PC-3 (cell line): ENCODE measurements around the gene PRDM1. TPM values are rescaled to one million over a fixed set of nuclear protein-coding genes. Genes with fewer than 3 reads are reported as not detected.

Experiments
- ATAC-seq: fragments of 200-7000 bp; cut with Tn5 transposase; 2 replicates; pipeline ENCODE4 v1.9.1; 2020; ENCODE audit warnings: mild to moderate bottlenecking, moderate library complexity
- Bru-seq: library from RNA; stranded (reverse); fragments of 400-500 nt; gene quantifications from one replicate; lab custom pipeline; 2021; lab: Mats Ljungman, UMichigan
- BruChase-seq, 2 experiments: library from RNA; stranded (reverse); fragments of 400-500 nt; gene quantifications; one replicate each; lab custom pipeline; 2021; lab: Mats Ljungman, UMichigan
- BruUV-seq: library from RNA; stranded (reverse); fragments of 400-500 nt; replicated peaks from 2 replicates; lab custom pipeline; 2021; lab: Mats Ljungman, UMichigan
- CTCF ChIA-PET: fragments of 300-600 bp; sonication (Branson Sonifier 250); formaldehyde crosslinking; loops from one replicate; lab custom pipeline; 2022; ENCODE audit warnings: antibody characterized with exemption; lab: Charles Lee
- POLR2A ChIA-PET: fragments of 300-600 bp; sonication (Branson Sonifier 250); formaldehyde crosslinking; loops from one replicate; lab custom pipeline; 2022; ENCODE audit warnings: antibody characterized with exemption; ENCODE audit not compliant: unreplicated experiment; lab: Charles Lee
- DNase-seq: peaks from one replicate; pipeline ENCODE4 v3.0.0-alpha.2; 2015
- H2AFZ ChIP-seq: fragments of 300-600 bp; sonication (generic); 2 replicates; pipeline ENCODE4 v1.6.0; 2016; ENCODE audit warnings: antibody characterized with exemption, low read length
- H3F3A ChIP-seq: fragments of 300-600 bp; sonication (generic); one replicate; pipeline ENCODE4 v1.6.0; 2017; ENCODE audit warnings: antibody characterized with exemption, low read length, control low read depth, mild to moderate bottlenecking; ENCODE audit not compliant: unreplicated experiment
- H3K27ac ChIP-seq: fragments of 300-600 bp; sonication (generic); 2 replicates; pipeline ENCODE4 v1.5.1; 2016; ENCODE audit warnings: mild to moderate bottlenecking, low read length
- H3K27me3 ChIP-seq: fragments of 300-600 bp; sonication (generic); 2 replicates; pipeline ENCODE4 v1.6.1; 2016; ENCODE audit warnings: low read length, mixed read lengths
- H3K36me3 ChIP-seq: fragments of 300-600 bp; sonication (generic); 2 replicates; pipeline ENCODE4 v1.6.1; 2016; ENCODE audit warnings: low read depth, mixed run types, low read length, mixed read lengths
- H3K4me1 ChIP-seq: fragments of 300-600 bp; sonication (generic); 2 replicates; pipeline ENCODE4 v1.5.1; 2016; ENCODE audit warnings: low read length; ENCODE audit not compliant: insufficient read depth
- H3K4me2 ChIP-seq: fragments of 300-600 bp; sonication (generic); 2 replicates; pipeline ENCODE4 v1.6.0; 2016; ENCODE audit warnings: low read length
- H3K4me3 ChIP-seq: fragments of 300-600 bp; sonication (generic); 2 replicates; pipeline ENCODE4 v1.5.1; 2016; ENCODE audit warnings: mild to moderate bottlenecking, low read length, mixed read lengths
- H3K79me2 ChIP-seq: fragments of 300-600 bp; sonication (generic); 2 replicates; pipeline ENCODE4 v1.6.1; 2017; ENCODE audit warnings: low read length, mixed read lengths
- H3K9ac ChIP-seq: fragments of 300-600 bp; sonication (generic); 2 replicates; pipeline ENCODE4 v1.6.0; 2016; ENCODE audit warnings: mild to moderate bottlenecking, low read length
- H3K9me2 ChIP-seq: fragments of 300-600 bp; sonication (generic); replicated peaks from 2 replicates; pipeline ENCODE4 v1.6.1; 2016; ENCODE audit warnings: mixed run types, low read length, mixed read lengths
- H3K9me3 ChIP-seq: fragments of 300-600 bp; sonication (generic); 2 replicates; pipeline ENCODE4 v1.6.1; 2016; ENCODE audit warnings: low read length, mixed read lengths
- H4K20me1 ChIP-seq: fragments of 300-600 bp; sonication (generic); 2 replicates; pipeline ENCODE4 v1.6.1; 2016; ENCODE audit warnings: low read length, mixed read lengths
- CTCF ChIP-seq: fragments of 300-600 bp; sonication (generic); conservative IDR thresholded peaks from 2 replicates; pipeline ENCODE4 v1.5.1; 2017; ENCODE audit warnings: antibody characterized with exemption, low read depth, mild to moderate bottlenecking, low read length
- EZH2 ChIP-seq: fragments of 300-600 bp; sonication (generic); IDR thresholded peaks from one replicate; pipeline ENCODE4 v1.6.1; 2017; ENCODE audit warnings: antibody characterized with exemption, mild to moderate bottlenecking, low read length; ENCODE audit not compliant: unreplicated experiment
- EZH2phosphoT487 ChIP-seq: fragments of 300-600 bp; sonication (generic); IDR thresholded peaks from 2 replicates; pipeline ENCODE4 v1.6.1; 2018; ENCODE audit warnings: mild to moderate bottlenecking, antibody characterized with exemption, low read length, borderline replicate concordance
- intact Hi-C: fragments of 100-400 bp; cut with micrococcal nuclease; formaldehyde crosslinking; loops from 2 replicates; pipeline ENCODE4 v1.9.0; 2023
- long read RNA-seq: library from polyadenylated mRNA; unstranded; transcript quantifications from one replicate; pipeline ENCODE4 v2.0.0, GENCODE V29; 2021; ENCODE audit not compliant: unreplicated experiment
- total RNA-seq: library from RNA; depleted of rRNA; stranded (reverse); fragments of >200 nt; gene quantifications from 2 replicates; pipeline ENCODE4 v1.2.3, GENCODE V29; 2014; rRNA removed

Gene PRDM1
- total RNA-seq = 2.0 and 2.5 TPM in 2 replicates
- Bru-seq, nascent RNA = percentile 51 among the genes with signal in this experiment
- percentile 39 among the genes with signal in this experiment for BruChase-seq, experiment 1, labeled RNA remaining after a 6-hour chase
- percentile 32 among the genes with signal in this experiment for BruChase-seq, experiment 2, labeled RNA remaining after a 2-hour chase
- long read RNA-seq, full-length matches to known transcripts = 1 of 5 reads
- long read RNA-seq, partial matches to known transcripts = 2 of 5 reads
- long read RNA-seq, other reads (novel, unspliced or antisense) = 2 of 5 reads

DNA sequence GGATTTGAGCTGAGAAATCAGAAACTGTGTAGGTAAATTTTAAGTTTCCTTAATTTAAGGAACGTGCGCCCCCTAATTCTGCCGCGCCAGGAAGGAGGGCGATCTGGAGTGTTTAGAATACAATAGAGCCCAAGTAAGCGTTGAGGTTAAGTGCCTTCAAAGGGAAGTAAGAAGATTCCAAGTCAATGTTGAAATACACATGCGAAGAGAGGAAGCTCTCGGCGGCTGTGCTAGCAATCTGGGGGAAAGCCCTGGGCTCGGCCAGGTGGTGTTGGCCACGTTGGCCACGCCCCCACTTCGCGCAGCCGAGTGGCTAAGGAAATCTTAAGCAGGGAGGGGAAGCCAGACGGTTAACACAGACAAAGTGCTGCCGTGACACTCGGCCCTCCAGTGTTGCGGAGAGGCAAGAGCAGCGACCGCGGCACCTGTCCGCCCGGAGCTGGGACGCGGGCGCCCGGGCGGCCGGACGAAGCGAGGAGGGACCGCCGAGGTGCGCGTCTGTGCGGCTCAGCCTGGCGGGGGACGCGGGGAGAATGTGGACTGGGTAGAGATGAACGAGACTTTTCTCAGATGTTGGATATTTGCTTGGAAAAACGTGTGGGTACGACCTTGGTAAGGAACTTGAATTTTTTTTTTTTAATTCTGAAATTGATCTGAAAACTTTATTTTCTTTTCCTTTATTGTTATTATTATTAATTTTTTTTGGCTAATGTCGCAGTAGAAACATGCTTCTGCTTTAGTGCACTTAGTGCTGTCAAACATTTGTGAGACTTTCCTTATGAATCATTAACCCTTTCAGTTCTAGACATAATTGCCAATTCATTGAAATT lies at the start of gene PRDM1:
Gene PRDM1 (plus strand): TSS at position 353 of the 830 bp plus-strand sequence. CDS start 218 bp downstream, at position 571.
- ATAC-seq = peak; percentile 82
- ChIA-PET POLR2A (interaction anchor here (0.6 kb wide), 3 partner anchors 23 to 190 kb away, joined by 5 to 14 read pairs (median 9); no protein-coding TSS in a partner anchor), CTCF (interaction anchor here (0.5 to 0.8 kb wide), 2 partner anchors 140 to 653 kb away, joined by 3 read pairs; no protein-coding TSS in a partner anchor)
- no peaks in the 10 kb centered on the region for H3K9me3 ChIP-seq
- BruUV-seq = TSS peak; percentile 47
- peaks cover 11% of the 10 kb centered on the region; the same call in 1 of the 2 replicates for H3K79me2 ChIP-seq
- no peaks in the 10 kb centered on the region for H3K36me3 ChIP-seq
- no peaks in the 10 kb centered on the region for H3K9me2 ChIP-seq
- H3K27me3 ChIP-seq = no peaks in the 10 kb centered on the region
- H3K4me2 ChIP-seq = peak within 1 kb of the TSS; percentile 97
- peak; percentile 87 for DNase-seq
- peaks cover 52% of the 10 kb centered on the region for H3K4me1 ChIP-seq
- H4K20me1 ChIP-seq = no peaks in the 10 kb centered on the region
- intact Hi-C loops = loop anchor here (1.0 to 10.0 kb wide), 5 partner anchors 94 to 602 kb away; no protein-coding TSS in a partner anchor
- H3K4me3 ChIP-seq = peak within 1 kb of the TSS; percentile 86
- H3F3A ChIP-seq = no peaks in the 10 kb centered on the region
- peak within 1 kb of the TSS; percentile 100 for H2AFZ ChIP-seq
- peak within 1 kb of the TSS; percentile 65 for H3K9ac ChIP-seq
- TF ChIP-seq EZH2phosphoT487 (no peak), CTCF (peak; percentile 28; the same call in 1 of the 2 replicates), EZH2 (no peak)
- peak within 1 kb of the TSS; percentile 68 for H3K27ac ChIP-seq

DNA sequence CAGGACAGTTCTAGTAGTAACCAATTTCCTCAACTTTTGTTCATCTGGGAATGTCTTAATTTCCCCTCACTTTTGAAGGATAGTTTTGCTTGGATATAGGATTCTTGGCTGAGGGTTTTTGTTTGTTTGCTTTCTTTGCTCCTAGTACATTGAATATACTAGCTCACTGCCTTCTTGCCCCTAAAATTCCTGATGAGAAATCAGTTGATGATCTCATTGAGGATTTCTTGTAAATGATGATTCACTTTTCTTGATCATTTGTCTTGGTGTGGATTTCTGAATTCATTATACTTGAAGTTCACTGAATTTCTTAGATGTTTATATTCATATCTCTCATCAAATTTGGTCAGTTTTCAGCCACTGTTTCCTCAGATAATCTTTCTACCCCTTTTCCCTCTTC lies 49.1 kb upstream of the PRDM1 start:
- Histone ChIP-seq H3K4me2 (peak overlapping the region; percentile 10; the same call in 1 of the 2 replicates), H3K4me1 (peaks cover 14% of the 10 kb centered on the region), H3K4me3 (no peak overlapping the region), H3K79me2 (no peaks in the 10 kb centered on the region), H3K27ac (peak overlapping the region; percentile 29), H3K9me2 (no peaks in the 10 kb centered on the region), H2AFZ (no peak overlapping the region), H3K36me3 (no peaks in the 10 kb centered on the region), H3K9ac (no peak overlapping the region), H3K9me3 (no peaks in the 10 kb centered on the region), H3K27me3 (no peaks in the 10 kb centered on the region), H3F3A (no peaks in the 10 kb centered on the region), H4K20me1 (no peaks in the 10 kb centered on the region)
- DNase-seq = peak; percentile 80
- no peak for TF ChIP-seq CTCF
- ChIA-PET CTCF (no interaction called here), POLR2A (no interaction called here)
- no TSS peak for BruUV-seq
- intact Hi-C loops = no loop called here
- ATAC-seq = peak; percentile 53; the same call in 1 of the 2 replicates
